BJ (cell line): Measurements from ENCODE around the gene LYST. TPM values are rescaled to one million over a fixed set of nuclear protein-coding genes. Genes with fewer than 3 reads are reported as not detected.
"Not testable (repeated sequence)": the region's sequence is repeated elsewhere in the genome, so short reads cannot be mapped to it uniquely, and the experiment has no call there.

Experiments
- CTCF ChIA-PET: fragments of 350-600 bp; formaldehyde crosslinking; extraction: SDS; loops from one replicate; lab custom pipeline; 2021; ENCODE audit warnings: antibody characterized with exemption, inconsistent platforms; lab: Yijun Ruan, JAX
- POLR2A ChIA-PET: fragments of 300-600 bp; sonication (Branson Sonifier 250); formaldehyde crosslinking; extraction: SDS; loops from one replicate; lab custom pipeline; 2021; ENCODE audit warnings: antibody characterized with exemption; lab: Charles Lee
- DNase-seq: peaks from one replicate; pipeline ENCODE4 v3.0.0-alpha.2; 2011; ENCODE audit warnings: low read depth
- H3K27me3 ChIP-seq: 2 replicates; pipeline ENCODE4 v1.6.0; 2011; ENCODE audit warnings: low read length; ENCODE audit not compliant: control insufficient read depth, insufficient read depth
- H3K36me3 ChIP-seq: 2 replicates; pipeline ENCODE4 v1.5.1; 2011; ENCODE audit warnings: low read length; ENCODE audit not compliant: control insufficient read depth, insufficient read depth
- H3K4me3 ChIP-seq: 2 replicates; pipeline ENCODE4 v1.5.1; 2011; ENCODE audit warnings: low read depth, mild to moderate bottlenecking, control low read depth, low read length
- polyA minus RNA-seq: library from RNA; depleted of rRNA, polyadenylated mRNA; stranded (reverse); fragments of >200 nt; gene quantifications from 2 replicates; pipeline ENCODE4 v1.2.3, GENCODE V29; 2011; rRNA and poly(A)+ RNA removed
- polyA plus RNA-seq: library from polyadenylated mRNA; depleted of rRNA; stranded (reverse); fragments of >200 nt; gene quantifications from 2 replicates; pipeline ENCODE4 v1.2.3, GENCODE V29; 2011; rRNA removed
- TF ChIP-seq, protein P1 (sequence below): IDR thresholded peaks from 2 replicates; pipeline ENCODE4 v1.5.1; 2011; ENCODE audit warnings: low read depth, mild to moderate bottlenecking, control low read depth, inconsistent platforms, low read length, moderate library complexity; ENCODE audit not compliant: insufficient read depth

Gene LYST
- polyA plus RNA-seq (7.2 and 9.5 TPM in 2 replicates), polyA minus RNA-seq (14.8 and 17.8 TPM in 2 replicates)

GRCh38 chr1:235866205-235866912, at the start of gene LYST:
Gene LYST (minus strand): TSS chr1:235866906. CDS start chr1:235830417, 36,489 bp downstream.
- Histone ChIP-seq H3K27me3 (no peaks in the 10 kb centered on the region), H3K4me3 (peak within 1 kb of the TSS; percentile 79), H3K36me3 (no peaks in the 10 kb centered on the region)
- CTCF ChIA-PET, result interaction anchor here (0.7 to 3.1 kb wide), 8 partner anchors 23 to 362 kb away, joined by 3 to 37 read pairs (median 4); partner anchors contain the start of gene B3GALNT2
- POLR2A ChIA-PET, result interaction anchor here (1.6 kb wide), 1 partner anchor 105 kb away, joined by 5 read pairs; no protein-coding TSS in a partner anchor
- DNase-seq, result no peak
- TF ChIP-seq, protein P1, sequence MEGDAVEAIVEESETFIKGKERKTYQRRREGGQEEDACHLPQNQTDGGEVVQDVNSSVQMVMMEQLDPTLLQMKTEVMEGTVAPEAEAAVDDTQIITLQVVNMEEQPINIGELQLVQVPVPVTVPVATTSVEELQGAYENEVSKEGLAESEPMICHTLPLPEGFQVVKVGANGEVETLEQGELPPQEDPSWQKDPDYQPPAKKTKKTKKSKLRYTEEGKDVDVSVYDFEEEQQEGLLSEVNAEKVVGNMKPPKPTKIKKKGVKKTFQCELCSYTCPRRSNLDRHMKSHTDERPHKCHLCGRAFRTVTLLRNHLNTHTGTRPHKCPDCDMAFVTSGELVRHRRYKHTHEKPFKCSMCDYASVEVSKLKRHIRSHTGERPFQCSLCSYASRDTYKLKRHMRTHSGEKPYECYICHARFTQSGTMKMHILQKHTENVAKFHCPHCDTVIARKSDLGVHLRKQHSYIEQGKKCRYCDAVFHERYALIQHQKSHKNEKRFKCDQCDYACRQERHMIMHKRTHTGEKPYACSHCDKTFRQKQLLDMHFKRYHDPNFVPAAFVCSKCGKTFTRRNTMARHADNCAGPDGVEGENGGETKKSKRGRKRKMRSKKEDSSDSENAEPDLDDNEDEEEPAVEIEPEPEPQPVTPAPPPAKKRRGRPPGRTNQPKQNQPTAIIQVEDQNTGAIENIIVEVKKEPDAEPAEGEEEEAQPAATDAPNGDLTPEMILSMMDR, result peak; percentile 66

DNA sequence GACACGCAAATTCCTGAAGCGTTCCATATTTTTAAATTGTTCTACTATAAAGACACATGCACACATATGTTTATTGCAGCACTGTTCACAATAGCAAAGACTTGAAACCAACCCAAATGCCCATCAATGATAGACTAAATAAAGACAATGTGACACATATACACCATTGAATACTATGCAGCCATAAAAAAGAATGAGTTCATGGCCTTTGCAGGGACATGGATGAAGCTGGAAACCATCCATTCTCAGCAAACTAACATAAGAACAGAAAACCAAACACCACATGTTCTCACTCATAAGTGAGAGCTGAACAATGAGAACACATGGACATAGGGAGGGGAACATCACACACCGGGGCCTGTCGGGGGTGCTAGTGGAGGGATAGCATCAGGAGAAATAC, 48.8 kb upstream of the LYST start:
- DNase-seq, H3K36me3 ChIP-seq, H3K27me3 ChIP-seq, H3K4me3 ChIP-seq, POLR2A ChIA-PET: not testable (repeated sequence)
- CTCF ChIA-PET, result interaction anchor here (0.9 kb wide), 1 partner anchor 49 kb away, joined by 3 read pairs; the partner anchor contains the start of gene LYST

DNA sequence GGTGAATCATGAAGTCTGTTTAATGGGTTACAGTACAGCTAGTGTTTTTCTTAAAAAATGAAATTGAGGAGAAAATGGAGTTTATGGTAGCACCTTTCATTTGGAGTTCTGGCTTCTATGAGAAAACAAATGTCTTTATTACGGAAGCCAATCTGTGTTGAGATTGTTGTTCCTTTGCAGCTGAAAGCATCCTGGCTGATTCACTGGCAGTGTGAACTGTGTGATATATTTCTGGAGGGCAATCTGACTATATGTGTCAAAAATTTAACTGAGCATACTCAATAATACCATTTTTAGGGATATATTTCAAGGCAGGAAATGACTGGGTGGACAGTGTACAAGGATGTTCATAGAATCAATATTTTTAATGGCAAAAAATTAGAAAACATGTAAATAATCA, 46.6 kb upstream of the LYST start:
- no peaks in the 10 kb centered on the region for H3K27me3 ChIP-seq
- CTCF ChIA-PET, result interaction anchor here (0.6 kb wide), 1 partner anchor 23 kb away, joined by 3 read pairs; no protein-coding TSS in a partner anchor
- H3K36me3 ChIP-seq, result no peaks in the 10 kb centered on the region
- POLR2A ChIA-PET, result no interaction called here
- H3K4me3 ChIP-seq, result no peak overlapping the region
- DNase-seq, result no peak
- TF ChIP-seq, protein P1, result no peak

GRCh38 chr1:235911876-235912275, 45.2 kb upstream of the LYST start:
- ChIA-PET CTCF (interaction anchor here (1.2 kb wide), 1 partner anchor 60 kb away, joined by 6 read pairs; no protein-coding TSS in a partner anchor), POLR2A (no interaction called here)
- TF ChIP-seq, protein P1, result no peak

GRCh38 chr1:235911300-235911662, 44.6 kb upstream of the LYST start:
- no peak for DNase-seq
- Histone ChIP-seq H3K27me3 (no peaks in the 10 kb centered on the region), H3K4me3 (no peak overlapping the region), H3K36me3 (no peaks in the 10 kb centered on the region)
- TF ChIP-seq, protein P1, result no peak
- ChIA-PET CTCF (interaction anchor here (1.2 kb wide), 1 partner anchor 60 kb away, joined by 6 read pairs; no protein-coding TSS in a partner anchor), POLR2A (no interaction called here)

More at GRCh38 chr1:235911876-235912275, 45.2 kb upstream of the LYST start:
- Histone ChIP-seq H3K4me3 (no peak overlapping the region), H3K27me3 (no peaks in the 10 kb centered on the region), H3K36me3 (no peaks in the 10 kb centered on the region)
- no peak for DNase-seq
